Body of pancreas (tissue), 4 donors: ENCODE measurements around the gene CCIN. TPM values are rescaled to one million over a fixed set of nuclear protein-coding genes. Genes with fewer than 3 reads are reported as not detected.

ENCODE experiments used
- ATAC-seq: fragments of 150-250 bp; one replicate; pipeline ENCODE4 v1.9.1; 2016
- DNase-seq, 4 donors: peaks; one replicate each; pipeline ENCODE4 v3.0.0-alpha.2; 2019
- H3K27ac ChIP-seq, 4 donors: fragments of 200-600 bp; sonication (generic); 1 replicate in 3 of 4; 2 replicates in 1 of 4; pipeline versions ENCODE4 v1.5.1 to v1.6.1; 2016 to 2019; ENCODE audit warnings: mild to moderate bottlenecking in 1 of 4, mixed read lengths in 1 of 4, moderate library complexity in 1 of 4
- H3K27me3 ChIP-seq, 2 donors: fragments of 200-600 bp; sonication (generic); one replicate each; pipeline ENCODE4 v1.6.0; 2016; ENCODE audit warnings: mild to moderate bottlenecking in 1 of 2
- H3K36me3 ChIP-seq, 2 donors: fragments of 200-600 bp; sonication (generic); replicated peaks in 1 of 2; 2 replicates each; pipeline ENCODE4 v1.5.1; 2016; ENCODE audit warnings: low read depth in 2 of 2; ENCODE audit not compliant: insufficient read depth in 1 of 2
- H3K4me1 ChIP-seq: fragments of 200-600 bp; sonication (generic); one replicate; pipeline ENCODE4 v1.6.0; 2016
- H3K4me3 ChIP-seq, 2 donors: fragments of 200-600 bp; sonication (generic); 1 replicate in 1 of 2; 2 replicates in 1 of 2; pipeline ENCODE4 v1.5.1; 2016 to 2019
- H3K9me3 ChIP-seq, 3 donors: fragments of 200-600 bp; sonication (generic); 1 replicate in 2 of 3; 2 replicates in 1 of 3; pipeline ENCODE4 v1.5.1; 2016
- CTCF ChIP-seq, 7 experiments: fragments of 450-650 bp in 4 of 7; fragments of 200-600 bp in 3 of 7; sonication (generic) in 3 of 7; IDR thresholded peaks; one replicate each; pipeline ENCODE4 v1.5.1; 2016 to 2019; ENCODE audit warnings: antibody characterized with exemption in 7 of 7
- POLR2A ChIP-seq, 3 donors: fragments of 450-650 bp; IDR thresholded peaks; one replicate each; pipeline ENCODE4 v1.6.1; 2016; ENCODE audit warnings: antibody characterized with exemption in 3 of 3, mild to moderate bottlenecking in 2 of 3
- WGBS, 2 donors: methylation state at CpG; one replicate each; pipeline ENCODE4 v1.1.5; 2017; 5-methylcytosine and 5-hydroxymethylcytosine counted together
- intact Hi-C: fragments of 100-400 bp; cut with DNase I; formaldehyde crosslinking; loops from one replicate; pipeline ENCODE4 v1.15.1; 2023
- total RNA-seq, 2 donors: library from RNA; depleted of rRNA; stranded (reverse); fragments of >200 nt; gene quantifications; one replicate each; pipeline ENCODE4 v1.1.0, GENCODE V29; 2016

Gene CCIN
- not detected for total RNA-seq

GRCh38 chr9:36169166-36169565 lies at the start of gene CCIN:
CCIN (plus strand) TSS chr9:36169388; CDS start chr9:36169503, 115 bp downstream.
- Histone ChIP-seq H3K27me3 (no peaks in the 10 kb centered on the region), H3K27ac (no peak within 1 kb of the TSS), H3K4me3 (no peak within 1 kb of the TSS), H3K36me3 (no peaks in the 10 kb centered on the region), H3K9me3 (no peaks in the 10 kb centered on the region), H3K4me1 (peaks cover 8% of the 10 kb centered on the region)
- intact Hi-C loops = loop anchor here (5.0 kb wide), 1 partner anchor 67 kb away; no protein-coding TSS in a partner anchor
- WGBS, 2 donors = 79 to 86% methylated on average over 5 to 6 of the region's 6 CpGs
- DNase-seq (no peak), ATAC-seq (no peak)
- TF ChIP-seq POLR2A (IDR thresholded peaks at IDR 0.05) = no peak
- no peak for TF ChIP-seq CTCF (IDR thresholded peaks at IDR 0.05)

GRCh38 chr9:36119476-36119875 lies 49.7 kb upstream of the CCIN start:
- TF ChIP-seq CTCF (IDR thresholded peaks at IDR 0.05) (no peak), POLR2A (IDR thresholded peaks at IDR 0.05) (no peak)
- no peak overlapping the region for H3K4me3 ChIP-seq
- DNase-seq = no peak
- intact Hi-C loops = no loop called here
- H3K27me3 ChIP-seq = no peaks in the 10 kb centered on the region
- no peaks in the 10 kb centered on the region for H3K9me3 ChIP-seq
- 70 to 71% methylated on average over 7 of the region's 7 CpGs for WGBS, 2 donors
- ATAC-seq = no peak
- H3K4me1 ChIP-seq = no peaks in the 10 kb centered on the region
- H3K36me3 ChIP-seq = no peaks in the 10 kb centered on the region
- H3K27ac ChIP-seq = no peak overlapping the region

GRCh38 chr9:36120705-36121104 lies 48.5 kb upstream of the CCIN start:
- H3K27me3 ChIP-seq = no peaks in the 10 kb centered on the region
- H3K9me3 ChIP-seq = no peaks in the 10 kb centered on the region
- 68 to 75% methylated on average over 4 of the region's 4 CpGs for WGBS, 2 donors
- H3K36me3 ChIP-seq = no peaks in the 10 kb centered on the region
- intact Hi-C loops = no loop called here
- ATAC-seq (no peak), DNase-seq (no peak)
- no peak overlapping the region for H3K4me3 ChIP-seq
- no peak overlapping the region for H3K27ac ChIP-seq
- no peaks in the 10 kb centered on the region for H3K4me1 ChIP-seq
- no peak for TF ChIP-seq POLR2A (IDR thresholded peaks at IDR 0.05)
- no peak for TF ChIP-seq CTCF (IDR thresholded peaks at IDR 0.05)

GRCh38 chr9:36121971-36122370 lies 47.2 kb upstream of the CCIN start:
- no peak for TF ChIP-seq POLR2A (IDR thresholded peaks at IDR 0.05)
- TF ChIP-seq CTCF (IDR thresholded peaks at IDR 0.05) = no peak

GRCh38 chr9:36123515-36123914 lies 45.7 kb upstream of the CCIN start:
- intact Hi-C loops = no loop called here
- H3K27me3 ChIP-seq = no peaks in the 10 kb centered on the region
- DNase-seq = no peak
- no peak for ATAC-seq
- TF ChIP-seq POLR2A (IDR thresholded peaks at IDR 0.05) = no peak
- no peak for TF ChIP-seq CTCF (IDR thresholded peaks at IDR 0.05)
- 81 to 88% methylated on average over 2 of the region's 2 CpGs for WGBS, 2 donors
- H3K4me1 ChIP-seq = no peaks in the 10 kb centered on the region
- no peaks in the 10 kb centered on the region for H3K36me3 ChIP-seq
- no peak overlapping the region for H3K4me3 ChIP-seq
- no peaks in the 10 kb centered on the region for H3K9me3 ChIP-seq
- no peak overlapping the region for H3K27ac ChIP-seq

More at GRCh38 chr9:36121971-36122370, 47.2 kb upstream of the CCIN start:
- DNase-seq = no peak
- Histone ChIP-seq H3K27ac (no peak overlapping the region), H3K27me3 (no peaks in the 10 kb centered on the region), H3K4me1 (no peaks in the 10 kb centered on the region), H3K9me3 (no peaks in the 10 kb centered on the region), H3K36me3 (no peaks in the 10 kb centered on the region), H3K4me3 (no peak overlapping the region)
- intact Hi-C loops = no loop called here
- 76 to 78% methylated on average over 7 of the region's 7 CpGs for WGBS, 2 donors
- no peak for ATAC-seq
